NT2/D1 (cell line): ENCODE measurements around the gene AMH.

Source experiments
- SUZ12 ChIP-seq: IDR thresholded peaks from 2 replicates; pipeline ENCODE4 v1.6.1; 2011; ENCODE audit not compliant: insufficient read length, insufficient read depth; ENCODE audit errors: extremely low read depth
- ZNF274 ChIP-seq: IDR thresholded peaks from 2 replicates; pipeline ENCODE4 v1.6.1; 2011; ENCODE audit warnings: mild to moderate bottlenecking, low read depth, low read length

GRCh38 chr19:2221250-2221831, 27.8 kb upstream of the AMH start:
- TF ChIP-seq SUZ12 (no peak), ZNF274 (no peak)
